Astrocyte of the cerebellum (primary cell): ENCODE measurements around the gene TMEM132D.

Experiments used
- DNase-seq: peaks from one replicate; pipeline ENCODE4 v3.0.0-alpha.2; 2011; ENCODE audit warnings: low read depth
- H3K4me3 ChIP-seq: 2 replicates; pipeline ENCODE4 v1.5.1; 2011; ENCODE audit warnings: mild to moderate bottlenecking, low read depth, low read length, moderate library complexity
- in situ Hi-C: cut with HindIII; loops from 2 replicates; pipeline ENCODE4 v1.10.0; 2017; ENCODE audit warnings: low sequenced_read_pairs
- TF ChIP-seq, protein P1 (sequence below): IDR thresholded peaks from 2 replicates; pipeline ENCODE4 v1.5.1; 2012; ENCODE audit warnings: low read length, low read depth, moderate library complexity, mild to moderate bottlenecking; ENCODE audit errors: missing control alignments

Gene TMEM132D

DNA sequence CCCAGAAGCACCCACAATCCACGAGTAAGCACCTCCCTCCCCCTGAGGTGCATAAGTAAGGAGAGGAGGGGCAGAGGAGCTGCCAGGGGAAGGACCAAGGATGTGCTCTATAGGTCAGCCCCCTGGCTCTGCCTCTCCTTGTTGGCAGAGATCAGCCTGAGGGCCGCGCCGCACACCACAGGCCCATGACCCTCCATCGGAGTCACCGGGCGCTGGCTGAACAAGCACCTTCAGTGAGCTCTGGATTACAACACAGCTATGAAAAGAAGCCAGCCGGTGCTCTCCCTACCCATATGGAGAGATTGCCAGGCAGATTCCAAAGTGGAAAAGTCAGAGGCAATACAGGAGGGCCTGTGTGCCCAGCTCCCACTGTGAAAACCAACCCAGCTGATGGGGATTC lies 793.2 kb downstream of the TMEM132D start:
- TF ChIP-seq, protein P1, sequence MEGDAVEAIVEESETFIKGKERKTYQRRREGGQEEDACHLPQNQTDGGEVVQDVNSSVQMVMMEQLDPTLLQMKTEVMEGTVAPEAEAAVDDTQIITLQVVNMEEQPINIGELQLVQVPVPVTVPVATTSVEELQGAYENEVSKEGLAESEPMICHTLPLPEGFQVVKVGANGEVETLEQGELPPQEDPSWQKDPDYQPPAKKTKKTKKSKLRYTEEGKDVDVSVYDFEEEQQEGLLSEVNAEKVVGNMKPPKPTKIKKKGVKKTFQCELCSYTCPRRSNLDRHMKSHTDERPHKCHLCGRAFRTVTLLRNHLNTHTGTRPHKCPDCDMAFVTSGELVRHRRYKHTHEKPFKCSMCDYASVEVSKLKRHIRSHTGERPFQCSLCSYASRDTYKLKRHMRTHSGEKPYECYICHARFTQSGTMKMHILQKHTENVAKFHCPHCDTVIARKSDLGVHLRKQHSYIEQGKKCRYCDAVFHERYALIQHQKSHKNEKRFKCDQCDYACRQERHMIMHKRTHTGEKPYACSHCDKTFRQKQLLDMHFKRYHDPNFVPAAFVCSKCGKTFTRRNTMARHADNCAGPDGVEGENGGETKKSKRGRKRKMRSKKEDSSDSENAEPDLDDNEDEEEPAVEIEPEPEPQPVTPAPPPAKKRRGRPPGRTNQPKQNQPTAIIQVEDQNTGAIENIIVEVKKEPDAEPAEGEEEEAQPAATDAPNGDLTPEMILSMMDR: no peak
- DNase-seq: no peak
- in situ Hi-C loops: no loop called here
- H3K4me3 ChIP-seq: no peak overlapping the region

DNA sequence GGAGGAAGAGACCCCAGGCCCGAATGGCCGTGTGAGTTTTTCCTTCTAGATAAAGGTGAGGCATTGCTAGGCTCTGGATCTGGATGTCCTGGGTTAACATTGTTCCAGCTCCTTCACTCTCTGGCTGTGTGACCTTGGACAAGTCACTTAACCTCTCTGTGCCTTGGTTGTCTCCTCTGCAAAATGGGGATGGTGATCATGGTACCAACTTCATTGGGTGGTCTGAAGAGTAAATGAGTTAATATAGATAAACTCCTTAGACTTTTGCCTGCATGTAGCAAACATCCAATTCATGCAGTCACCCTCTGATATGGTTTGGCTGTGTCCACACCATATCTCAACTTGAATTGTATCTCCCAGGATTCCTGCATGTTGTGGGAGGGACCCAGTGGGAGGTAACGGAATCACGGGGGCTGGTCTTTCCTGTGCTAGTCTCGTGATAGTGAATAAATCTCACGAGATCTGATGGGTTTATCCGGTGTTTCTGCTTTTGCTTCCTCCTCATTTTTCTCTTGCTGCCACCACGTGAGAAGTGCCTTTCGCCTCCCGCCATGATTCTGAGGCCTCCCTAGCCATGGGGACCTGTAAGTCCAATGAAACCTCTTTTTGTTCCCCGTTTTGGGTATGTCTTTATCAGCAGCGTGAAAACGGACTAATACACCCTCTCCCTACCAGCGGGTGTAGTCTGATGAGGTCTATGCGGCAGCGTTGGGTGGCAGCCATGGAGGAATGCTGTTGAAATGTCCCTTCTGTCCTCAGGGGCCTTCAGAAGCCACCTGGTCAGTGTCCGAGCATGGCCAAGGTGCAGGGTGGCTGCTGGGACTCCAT lies 794.4 kb downstream of the TMEM132D start:
- H3K4me3 ChIP-seq: no peak overlapping the region
- DNase-seq: no peak
- in situ Hi-C loops: no loop called here
- TF ChIP-seq, protein P1: no peak

- in situ Hi-C loops: no loop called here
- H3K4me3 ChIP-seq: no peak overlapping the region
- TF ChIP-seq, protein P1: no peak
- no peak for DNase-seq
Measured at GRCh38 chr12:129106772-129107171, 797.1 kb downstream of the TMEM132D start.

GRCh38 chr12:129103231-129103630 lies 800.6 kb downstream of the TMEM132D start:
- TF ChIP-seq, protein P1: no peak
- DNase-seq: no peak
- no peak overlapping the region for H3K4me3 ChIP-seq
- in situ Hi-C loops: no loop called here

DNA sequence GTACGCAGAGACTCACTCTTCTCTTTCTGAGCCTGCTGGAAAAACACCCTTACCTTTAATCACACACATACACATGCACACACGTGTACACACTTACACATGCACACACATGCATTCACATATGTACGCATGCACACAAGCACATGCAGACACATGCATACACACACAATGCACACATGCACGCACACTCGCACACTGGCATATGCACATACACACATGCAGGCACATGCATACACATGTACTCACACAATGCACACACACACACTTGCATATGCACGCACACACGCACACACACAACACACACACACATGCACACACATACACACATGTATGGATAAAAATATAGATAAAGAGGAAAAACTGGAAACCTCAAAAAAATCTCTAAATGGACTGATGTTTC lies 801.6 kb downstream of the TMEM132D start:
- no peak overlapping the region for H3K4me3 ChIP-seq

GRCh38 chr12:129101816-129102215 lies 802.0 kb downstream of the TMEM132D start:
- in situ Hi-C loops: no loop called here
- DNase-seq: no peak
- H3K4me3 ChIP-seq: no peak overlapping the region
- TF ChIP-seq, protein P1: no peak

More for the DNA sequence above, 801.6 kb downstream of the TMEM132D start:
- TF ChIP-seq, protein P1: no peak
- no peak for DNase-seq
- in situ Hi-C loops: no loop called here
